A673 (cell line): Measurements from ENCODE around the gene LRP1B. TPM values are rescaled to one million over a fixed set of nuclear protein-coding genes. Genes with fewer than 3 reads are reported as not detected.

Experiments used
- BruUV-seq: library from RNA; stranded (reverse); fragments of 400-500 nt; replicated peaks from 2 replicates; lab custom pipeline; 2021; lab: Mats Ljungman, UMichigan
- CTCF ChIA-PET: fragments of 300-600 bp; sonication (Branson Sonifier 250); formaldehyde crosslinking; loops from one replicate; lab custom pipeline; 2022; ENCODE audit warnings: antibody characterized with exemption; lab: Charles Lee
- POLR2A ChIA-PET: fragments of 300-600 bp; sonication (Branson Sonifier 250); formaldehyde crosslinking; loops from one replicate; lab custom pipeline; 2022; ENCODE audit warnings: antibody characterized with exemption; ENCODE audit not compliant: low non-redundant PET; lab: Charles Lee
- DNase-seq: peaks from one replicate; pipeline ENCODE4 v3.0.0-alpha.2; 2015; ENCODE audit warnings: low spot score
- H3K27ac ChIP-seq: fragments of 200-600 bp; sonication (generic); 2 replicates; pipeline ENCODE4 v1.5.1; 2016; ENCODE audit warnings: mixed run types, low read depth, mild to moderate bottlenecking, mixed read lengths, antibody characterized with exemption, low read length; ENCODE audit not compliant: poor library complexity, severe bottlenecking
- H3K27me3 ChIP-seq: fragments of 200-600 bp; sonication (generic); replicated peaks from 2 replicates; pipeline ENCODE4 v1.6.1; 2017; ENCODE audit warnings: mixed run types, low read depth, mild to moderate bottlenecking, mixed read lengths, antibody characterized with exemption, low read length; ENCODE audit not compliant: insufficient read depth, poor library complexity
- H3K36me3 ChIP-seq: fragments of 200-600 bp; sonication (generic); 2 replicates; pipeline ENCODE4 v1.6.1; 2016; ENCODE audit warnings: mixed run types, mild to moderate bottlenecking, mixed read lengths, antibody characterized with exemption, low read length; ENCODE audit not compliant: insufficient read depth, poor library complexity, severe bottlenecking
- H3K4me1 ChIP-seq: fragments of 200-600 bp; sonication (generic); 2 replicates; pipeline ENCODE4 v1.6.1; 2017; ENCODE audit warnings: mixed run types, mild to moderate bottlenecking, mixed read lengths, antibody characterized with exemption, low read length; ENCODE audit not compliant: insufficient read depth, poor library complexity, severe bottlenecking
- H3K4me3 ChIP-seq: fragments of 200-600 bp; sonication (generic); 2 replicates; pipeline ENCODE4 v1.5.1; 2016; ENCODE audit warnings: low read depth, mixed run types, mild to moderate bottlenecking, mixed read lengths, low read length; ENCODE audit not compliant: poor library complexity, severe bottlenecking
- H3K9me3 ChIP-seq: fragments of 200-600 bp; sonication (generic); 2 replicates; pipeline ENCODE4 v1.6.1; 2016; ENCODE audit warnings: mixed run types, low read depth, mild to moderate bottlenecking, mixed read lengths, antibody characterized with exemption, low read length; ENCODE audit not compliant: poor library complexity, severe bottlenecking
- EZH2 ChIP-seq: fragments of 200-600 bp; sonication (generic); IDR thresholded peaks from 2 replicates; pipeline ENCODE4 v1.6.1; 2017; ENCODE audit warnings: borderline replicate concordance, low read depth, mild to moderate bottlenecking, mixed read lengths, antibody characterized with exemption, low read length; ENCODE audit not compliant: poor library complexity, severe bottlenecking
- intact Hi-C: fragments of 100-400 bp; cut with micrococcal nuclease; formaldehyde crosslinking; loops from one replicate; pipeline ENCODE4 v1.10.0; 2022; ENCODE audit not compliant: unreplicated experiment
- total RNA-seq: library from RNA; stranded (reverse); gene quantifications from 2 replicates; pipeline ENCODE4 v1.2.3, GENCODE V29; 2021
- TF ChIP-seq, protein P1 (sequence below): fragments of 300-800, 200-600 bp; sonication (generic); conservative IDR thresholded peaks from 2 replicates; pipeline ENCODE4 v1.5.1; 2017; ENCODE audit warnings: low read depth, mild to moderate bottlenecking, antibody characterized with exemption, low read length, moderate library complexity, mixed read lengths

LRP1B gene
- total RNA-seq, 1 experiment from 2014 or later, result 9.9 TPM

DNA sequence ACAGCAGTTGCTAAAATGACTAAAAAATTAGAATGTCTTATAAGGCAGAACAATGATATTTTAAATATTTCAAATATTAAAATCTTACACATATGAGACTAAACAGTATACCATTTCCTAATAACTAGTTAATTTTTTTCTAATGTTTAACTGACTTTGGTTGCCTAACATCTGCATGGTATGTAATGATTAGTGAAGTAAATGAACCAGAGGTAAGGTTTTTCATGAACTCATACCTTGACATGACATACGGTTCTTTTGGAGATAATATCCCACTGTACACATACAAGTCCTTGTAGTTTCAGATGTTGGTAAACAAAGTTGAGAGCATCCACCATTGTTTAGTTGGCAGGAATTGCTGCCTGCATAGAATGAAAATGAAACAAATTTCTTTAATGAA, 1360.2 kb downstream of the LRP1B start:
- no peaks in the 10 kb centered on the region for H3K36me3 ChIP-seq
- intact Hi-C loops, result no loop called here
- BruUV-seq, result no TSS peak
- no peak overlapping the region for H3K27ac ChIP-seq
- ChIA-PET POLR2A (no interaction called here), CTCF (no interaction called here)
- H3K27me3 ChIP-seq, result no peaks in the 10 kb centered on the region
- no peaks in the 10 kb centered on the region for H3K9me3 ChIP-seq
- TF ChIP-seq, protein P1, sequence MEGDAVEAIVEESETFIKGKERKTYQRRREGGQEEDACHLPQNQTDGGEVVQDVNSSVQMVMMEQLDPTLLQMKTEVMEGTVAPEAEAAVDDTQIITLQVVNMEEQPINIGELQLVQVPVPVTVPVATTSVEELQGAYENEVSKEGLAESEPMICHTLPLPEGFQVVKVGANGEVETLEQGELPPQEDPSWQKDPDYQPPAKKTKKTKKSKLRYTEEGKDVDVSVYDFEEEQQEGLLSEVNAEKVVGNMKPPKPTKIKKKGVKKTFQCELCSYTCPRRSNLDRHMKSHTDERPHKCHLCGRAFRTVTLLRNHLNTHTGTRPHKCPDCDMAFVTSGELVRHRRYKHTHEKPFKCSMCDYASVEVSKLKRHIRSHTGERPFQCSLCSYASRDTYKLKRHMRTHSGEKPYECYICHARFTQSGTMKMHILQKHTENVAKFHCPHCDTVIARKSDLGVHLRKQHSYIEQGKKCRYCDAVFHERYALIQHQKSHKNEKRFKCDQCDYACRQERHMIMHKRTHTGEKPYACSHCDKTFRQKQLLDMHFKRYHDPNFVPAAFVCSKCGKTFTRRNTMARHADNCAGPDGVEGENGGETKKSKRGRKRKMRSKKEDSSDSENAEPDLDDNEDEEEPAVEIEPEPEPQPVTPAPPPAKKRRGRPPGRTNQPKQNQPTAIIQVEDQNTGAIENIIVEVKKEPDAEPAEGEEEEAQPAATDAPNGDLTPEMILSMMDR, result no peak
- no peak for TF ChIP-seq EZH2
- H3K4me3 ChIP-seq, result no peak overlapping the region
- no peak for DNase-seq
- no peaks in the 10 kb centered on the region for H3K4me1 ChIP-seq

GRCh38 chr2:140761807-140762206, 1369.0 kb downstream of the LRP1B start:
- DNase-seq, result no peak
- no peak overlapping the region for H3K27ac ChIP-seq
- H3K36me3 ChIP-seq, result no peaks in the 10 kb centered on the region
- ChIA-PET POLR2A (no interaction called here), CTCF (no interaction called here)
- H3K27me3 ChIP-seq, result no peaks in the 10 kb centered on the region
- no peaks in the 10 kb centered on the region for H3K9me3 ChIP-seq
- intact Hi-C loops, result no loop called here
- BruUV-seq, result no TSS peak
- H3K4me1 ChIP-seq, result no peaks in the 10 kb centered on the region
- H3K4me3 ChIP-seq, result no peak overlapping the region
- TF ChIP-seq, protein P1, result no peak
- TF ChIP-seq EZH2, result no peak

DNA sequence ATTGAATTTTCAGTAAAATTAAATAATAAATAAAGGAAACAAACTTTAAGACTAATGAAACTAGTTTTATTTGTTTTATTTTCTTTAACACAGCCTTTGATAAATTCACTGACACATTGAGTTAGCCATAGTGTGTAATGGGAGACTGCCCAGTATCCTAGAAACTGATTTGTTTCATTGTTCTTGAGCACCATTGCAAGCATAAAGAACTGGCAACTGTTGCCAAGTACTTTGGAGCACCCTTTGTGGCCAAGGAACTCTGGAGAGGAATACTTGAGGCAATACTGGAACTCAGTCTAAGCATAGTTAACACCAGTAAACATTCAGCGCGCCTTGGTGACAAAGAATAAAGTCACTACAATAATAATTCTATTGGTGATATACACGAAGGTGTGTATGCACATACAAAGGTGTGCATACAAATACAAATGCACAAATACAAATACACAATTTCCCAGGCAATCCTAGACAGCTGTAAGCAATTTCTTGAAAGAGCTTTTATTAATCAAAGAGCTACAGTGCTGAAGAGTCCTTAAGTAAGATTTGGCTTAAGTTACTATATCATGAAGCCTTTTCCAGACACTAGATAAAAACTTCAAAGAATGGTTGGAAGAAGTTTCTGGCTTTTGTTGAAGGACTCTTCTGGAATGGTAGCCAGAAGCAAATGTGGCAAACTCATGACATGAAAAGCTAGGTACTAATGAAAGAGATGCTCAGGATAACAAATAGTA, 1371.2 kb downstream of the LRP1B start:
- no peak for TF ChIP-seq EZH2
- TF ChIP-seq, protein P1, result no peak
- CTCF ChIA-PET, result no interaction called here
- Histone ChIP-seq H3K9me3 (no peaks in the 10 kb centered on the region), H3K4me3 (no peak overlapping the region), H3K27me3 (no peaks in the 10 kb centered on the region), H3K36me3 (no peaks in the 10 kb centered on the region), H3K4me1 (no peaks in the 10 kb centered on the region), H3K27ac (no peak overlapping the region)
- no peak for DNase-seq
- intact Hi-C loops, result no loop called here
- POLR2A ChIA-PET, result no interaction called here
- no TSS peak for BruUV-seq
